Lower leg skin (tissue), 4 donors: ENCODE results near the gene ELMOD2. TPM values are rescaled to one million over a fixed set of nuclear protein-coding genes. Genes with fewer than 3 reads are reported as not detected.
"Not testable (repeated sequence)": the region's sequence is repeated elsewhere in the genome, so short reads cannot be mapped to it uniquely, and the experiment has no call there.

ENCODE experiments used
- DNase-seq, 2 donors: peaks; one replicate each; pipeline ENCODE4 v3.0.0-alpha.2; 2019; ENCODE audit warnings: low spot score in 2 of 2
- H3K4me3 ChIP-seq: fragments of 200-600 bp; sonication (generic); 2 replicates; pipeline ENCODE4 v1.5.1; 2017; ENCODE audit warnings: mild to moderate bottlenecking, low read depth; ENCODE audit not compliant: poor library complexity, severe bottlenecking
- POLR2A ChIP-seq, 2 donors: fragments of 450-650 bp; IDR thresholded peaks; one replicate each; pipeline ENCODE4 v1.6.1; 2016 to 2017; ENCODE audit warnings: antibody characterized with exemption in 2 of 2, mild to moderate bottlenecking in 1 of 2, moderate library complexity in 1 of 2
- WGBS, 2 donors: methylation state at CpG; one replicate each; pipeline ENCODE4 v1.1.5; 2018; 5-methylcytosine and 5-hydroxymethylcytosine counted together
- intact Hi-C: fragments of 100-400 bp; cut with DNase I; formaldehyde crosslinking; loops from one replicate; pipeline ENCODE4 v1.15.0; 2023; ENCODE audit warnings: low total_unique reads
- total RNA-seq, 4 donors: library from RNA; depleted of rRNA; stranded (reverse); fragments of >200 nt; gene quantifications; one replicate each; pipeline ENCODE4 v1.1.0, GENCODE V29; 2016
- TF ChIP-seq, protein P1 (sequence below), 3 donors: fragments of 450-650 bp; IDR thresholded peaks; one replicate each; pipeline ENCODE4 v1.5.1; 2016; ENCODE audit warnings: antibody characterized with exemption in 3 of 3, mild to moderate bottlenecking in 3 of 3, moderate library complexity in 2 of 3

ELMOD2 gene
- total RNA-seq, 4 donors from 2014 or later = 8.3 to 19.9 (median 13.6) TPM

DNA sequence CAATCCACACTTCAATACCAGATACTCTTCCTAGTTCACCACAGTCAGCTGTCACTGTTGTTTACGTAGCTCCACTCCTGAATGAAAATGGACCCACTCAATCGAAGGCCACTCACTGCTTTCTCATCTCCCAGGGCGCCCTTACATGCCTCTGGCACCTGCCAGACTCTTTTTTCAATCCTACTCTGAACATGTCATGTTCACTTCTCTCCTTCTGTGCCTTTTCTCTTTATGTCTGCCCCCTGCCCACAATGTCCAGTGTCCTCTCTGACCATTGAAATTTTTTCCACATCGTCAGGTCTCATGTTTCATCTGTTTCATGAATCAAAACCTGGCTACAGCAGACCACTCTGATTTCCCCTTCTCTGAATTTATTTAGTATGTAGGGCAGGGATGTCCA lies 24.6 kb upstream of the ELMOD2 start:
- DNase-seq = no peak
- TF ChIP-seq POLR2A (IDR thresholded peaks at IDR 0.05) = no peak
- TF ChIP-seq, protein P1, sequence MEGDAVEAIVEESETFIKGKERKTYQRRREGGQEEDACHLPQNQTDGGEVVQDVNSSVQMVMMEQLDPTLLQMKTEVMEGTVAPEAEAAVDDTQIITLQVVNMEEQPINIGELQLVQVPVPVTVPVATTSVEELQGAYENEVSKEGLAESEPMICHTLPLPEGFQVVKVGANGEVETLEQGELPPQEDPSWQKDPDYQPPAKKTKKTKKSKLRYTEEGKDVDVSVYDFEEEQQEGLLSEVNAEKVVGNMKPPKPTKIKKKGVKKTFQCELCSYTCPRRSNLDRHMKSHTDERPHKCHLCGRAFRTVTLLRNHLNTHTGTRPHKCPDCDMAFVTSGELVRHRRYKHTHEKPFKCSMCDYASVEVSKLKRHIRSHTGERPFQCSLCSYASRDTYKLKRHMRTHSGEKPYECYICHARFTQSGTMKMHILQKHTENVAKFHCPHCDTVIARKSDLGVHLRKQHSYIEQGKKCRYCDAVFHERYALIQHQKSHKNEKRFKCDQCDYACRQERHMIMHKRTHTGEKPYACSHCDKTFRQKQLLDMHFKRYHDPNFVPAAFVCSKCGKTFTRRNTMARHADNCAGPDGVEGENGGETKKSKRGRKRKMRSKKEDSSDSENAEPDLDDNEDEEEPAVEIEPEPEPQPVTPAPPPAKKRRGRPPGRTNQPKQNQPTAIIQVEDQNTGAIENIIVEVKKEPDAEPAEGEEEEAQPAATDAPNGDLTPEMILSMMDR (IDR thresholded peaks at IDR 0.05) = no peak
- 85 to 90% methylated on average over 4 of the region's 4 CpGs for WGBS, 2 donors
- no peak overlapping the region for H3K4me3 ChIP-seq
- intact Hi-C loops = no loop called here

- TF ChIP-seq, protein P1 (IDR thresholded peaks at IDR 0.05) = no peak
- no peak for TF ChIP-seq POLR2A (IDR thresholded peaks at IDR 0.05)
- no peak overlapping the region for H3K4me3 ChIP-seq
- intact Hi-C loops = no loop called here
- no peak for DNase-seq
These were observed 19.7 kb upstream of the ELMOD2 start for GRCh38 chr4:140504261-140504660.

DNA sequence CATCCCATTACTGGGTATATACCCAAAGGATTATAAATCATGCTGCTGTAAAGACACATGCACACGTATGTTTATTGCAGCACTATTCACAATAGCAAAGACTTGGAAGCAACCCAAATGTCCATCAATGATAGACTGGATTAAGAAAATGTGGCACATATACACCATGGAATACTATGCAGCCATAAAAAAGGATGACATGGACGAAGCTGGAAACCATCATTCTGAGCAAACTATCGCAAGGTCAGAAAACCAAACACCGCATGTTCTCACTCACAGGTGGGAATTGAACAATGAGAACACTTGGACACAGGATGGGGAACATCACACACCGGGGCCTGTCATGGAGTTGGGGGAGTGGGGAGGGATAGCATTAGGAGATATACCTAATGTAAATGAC lies 10.2 kb upstream of the ELMOD2 start:
- H3K4me3 ChIP-seq, DNase-seq, intact Hi-C loops: not testable (repeated sequence)
- WGBS, 2 donors = 89 to 94% methylated on average over 5 of the region's 5 CpGs

DNA sequence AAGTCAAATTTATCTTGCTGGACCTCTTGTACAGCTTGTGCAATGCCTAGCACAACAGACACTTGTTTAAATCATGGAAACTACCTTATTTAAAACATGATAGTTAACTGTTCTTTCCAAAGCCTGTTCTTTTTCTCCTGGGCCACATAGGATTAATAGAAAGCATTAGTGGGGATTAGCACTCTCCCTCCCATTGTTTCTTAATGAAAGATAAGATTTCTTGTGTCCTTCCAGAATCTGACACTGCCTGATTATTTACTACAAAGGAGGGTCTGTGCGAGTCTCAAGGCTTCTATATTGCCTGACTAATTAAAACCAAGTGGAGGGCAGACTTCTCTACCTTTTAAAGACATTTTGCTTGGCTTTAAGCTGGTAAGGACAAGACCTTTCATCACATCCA lies 8.5 kb upstream of the ELMOD2 start:
- no peak overlapping the region for H3K4me3 ChIP-seq
- intact Hi-C loops = no loop called here
- TF ChIP-seq POLR2A (IDR thresholded peaks at IDR 0.05) = no peak
- TF ChIP-seq, protein P1 (IDR thresholded peaks at IDR 0.05) = no peak
- no peak for DNase-seq
- WGBS, 2 donors = 0 to 22% methylated on average over 1 of the region's 1 CpG

DNA sequence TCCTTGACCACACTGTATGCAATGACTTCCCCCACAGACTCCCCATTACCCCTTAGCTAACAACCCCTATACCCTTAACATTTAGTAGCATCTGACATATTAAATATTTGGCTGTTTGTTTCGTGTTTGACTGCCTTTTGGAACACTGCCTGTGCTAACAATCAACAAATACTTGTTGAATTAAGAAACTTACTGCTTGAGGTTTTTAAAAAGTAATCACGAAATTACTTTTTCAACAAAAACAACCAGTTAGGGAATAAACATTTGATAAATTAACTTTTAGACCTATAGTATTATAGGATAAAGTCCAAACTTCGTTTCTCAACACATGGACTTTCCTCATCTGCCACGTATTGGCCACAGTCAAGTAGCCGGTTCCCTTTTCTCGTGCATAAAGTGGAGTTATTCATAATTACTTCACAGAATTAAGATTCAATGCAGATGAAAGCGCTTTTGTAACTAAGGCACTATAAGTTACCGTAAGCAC lies 555 bp upstream of the ELMOD2 start:
- DNase-seq = no peak
- 8 to 11% methylated on average over 8 of the region's 8 CpGs for WGBS, 2 donors
- intact Hi-C loops = no loop called here
- no peak for TF ChIP-seq POLR2A (IDR thresholded peaks at IDR 0.05)
- TF ChIP-seq, protein P1 (IDR thresholded peaks at IDR 0.05) = no peak
- no peak overlapping the region for H3K4me3 ChIP-seq

- intact Hi-C loops = no loop called here
- no peak overlapping the region for H3K4me3 ChIP-seq
- WGBS, 2 donors = 90 to 97% methylated on average over 1 of the region's 1 CpG
These were observed 5.5 kb downstream of the ELMOD2 start for GRCh38 chr4:140529434-140529833.

More at GRCh38 chr4:140529434-140529833, 5.5 kb downstream of the ELMOD2 start:
- TF ChIP-seq, protein P1 (IDR thresholded peaks at IDR 0.05) = no peak
- no peak for TF ChIP-seq POLR2A (IDR thresholded peaks at IDR 0.05)
- DNase-seq = no peak
